ENCODE measurements around the gene RAD51B. TPM values are rescaled to one million over a fixed set of nuclear protein-coding genes. Genes with fewer than 3 reads are reported as not detected.

RAD51B gene
- total and polyA plus RNA-seq, 9 of the 15 experiments (the other 6 are each of a cell fraction or from before 2014, with no cell fraction given) = 8.5 to 17.3 (median 11.3) TPM

DNA sequence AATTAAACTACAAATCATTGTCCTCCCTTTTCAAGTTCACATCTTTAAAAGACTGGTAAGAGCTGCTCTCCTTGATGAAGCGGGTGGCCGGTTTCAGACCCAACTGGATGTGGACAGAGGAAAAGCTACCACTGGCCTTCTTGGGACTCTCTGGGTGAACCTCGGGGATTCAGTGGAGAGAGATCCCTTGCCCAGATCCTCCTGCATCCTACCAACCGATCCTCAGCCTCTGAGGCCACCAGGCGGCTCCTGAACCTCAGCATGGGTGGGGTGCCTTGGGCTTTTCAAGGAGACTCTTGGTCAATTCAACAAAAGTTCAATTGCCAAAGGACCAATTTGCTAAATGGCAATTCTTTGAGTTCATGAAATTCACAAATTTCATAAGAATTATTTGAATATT, 888.8 kb downstream of the RAD51B start:
- no peak overlapping the region for H2AFZ ChIP-seq (ENCODE audit: low read depth, low read length)
- no peak overlapping the region for H3K27ac ChIP-seq (ENCODE audit: extremely low read depth, low read depth, low read length)
- H3K4me3 ChIP-seq = no peak overlapping the region
- no TSS peak for BruUV-seq (replicated peaks)
- H3K9me1 ChIP-seq (ENCODE audit: control insufficient read depth, insufficient read depth, low read length) = no peaks in the 10 kb centered on the region
- ATAC-seq (0 out of 3 replicates have a peak, but pooled peaks have one; percentile 45), DNase-seq (ENCODE audit: extremely low read depth in 1 of 4, low spot score in 3 of 4) (no peak), FAIRE-seq (no peak)
- H4K20me1 ChIP-seq (replicated peaks; ENCODE audit: control insufficient read depth, insufficient read depth, low read length) = no peaks in the 10 kb centered on the region
- ChIA-PET POLR2A (interaction anchor here (0.6 to 1.8 kb wide), 3 partner anchors 8 to 422 kb away, joined by 3 to 5 read pairs (median 4); no protein-coding TSS in a partner anchor), CTCF (ENCODE audit: low intra/inter-chr PET ratio) (no interaction called here)
- TF ChIP-seq REST (IDR thresholded peaks at IDR 0.05; ENCODE audit: borderline replicate concordance) (peak; percentile 9; the same call in 1 of the 2 replicates), REST (CRISPR knock-in tag; IDR thresholded peaks at IDR 0.05; ENCODE audit: low read depth) (no peak), PURB (CRISPR knock-in tag; IDR thresholded peaks at IDR 0.05; ENCODE audit: low read depth) (no peak), CTCF (IDR thresholded peaks at IDR 0.05 in 2 of 3, conservative IDR thresholded peaks at IDR 0.05 in 1 of 3; ENCODE audit: insufficient read depth in 2 of 3, low read depth in 1 of 3, low read length in 3 of 3) (peak in 2 of 3 experiments; percentile 15 to 19; a peak in 3 of 6 replicates), JUNB (CRISPR knock-in tag; conservative IDR thresholded peaks at IDR 0.05) (no peak), RAD21 (CRISPR knock-in tag; conservative IDR thresholded peaks at IDR 0.05 in 1 of 2, IDR thresholded peaks at IDR 0.05 in 1 of 2) (peak in 1 of 2 experiments; percentile 28; a peak in 1 of 4 replicates)
- 37% methylated on average over 5 of the region's 5 CpGs for WGBS (ENCODE audit: insufficient coverage, low coverage, missing lambda C conversion rate)
- no peaks in the 10 kb centered on the region for H3K27me3 ChIP-seq (ENCODE audit: control insufficient read depth in 2 of 2, insufficient read depth in 2 of 2, low read length in 2 of 2)
- no peak overlapping the region for H3K4me2 ChIP-seq (ENCODE audit: insufficient read depth, low read length)
- no peak overlapping the region for H3K9ac ChIP-seq (ENCODE audit: insufficient read depth in 1 of 2, low read depth in 2 of 2, low read length in 2 of 2)
- no peaks in the 10 kb centered on the region for H3K36me3 ChIP-seq (ENCODE audit: control insufficient read depth, insufficient read depth, low read length)
- in situ Hi-C loops (cut with MboI) (no loop called here), intact Hi-C loops (cut with micrococcal nuclease) (no loop called here)
- no peaks in the 10 kb centered on the region for H3K79me2 ChIP-seq (ENCODE audit: control insufficient read depth, insufficient read depth, low read length)
- H3K4me1 ChIP-seq (replicated peaks in 1 of 2; ENCODE audit: control insufficient read depth in 2 of 2, insufficient read depth in 2 of 2, low read length in 2 of 2) = peaks cover 4% of the 10 kb centered on the region in 2 experiments; a peak in 2 of 5 replicates
- no peaks in the 10 kb centered on the region for H3K9me3 ChIP-seq (replicated peaks; ENCODE audit: control insufficient read depth, insufficient read depth, low read depth, low read length)

All from K562 (cell line).